ENCODE measurements around the gene COMMD6. TPM values are rescaled to one million over a fixed set of nuclear protein-coding genes. Genes with fewer than 3 reads are reported as not detected.

COMMD6 gene
- total RNA-seq, 1 experiment from 2014 or later = 104 TPM

DNA sequence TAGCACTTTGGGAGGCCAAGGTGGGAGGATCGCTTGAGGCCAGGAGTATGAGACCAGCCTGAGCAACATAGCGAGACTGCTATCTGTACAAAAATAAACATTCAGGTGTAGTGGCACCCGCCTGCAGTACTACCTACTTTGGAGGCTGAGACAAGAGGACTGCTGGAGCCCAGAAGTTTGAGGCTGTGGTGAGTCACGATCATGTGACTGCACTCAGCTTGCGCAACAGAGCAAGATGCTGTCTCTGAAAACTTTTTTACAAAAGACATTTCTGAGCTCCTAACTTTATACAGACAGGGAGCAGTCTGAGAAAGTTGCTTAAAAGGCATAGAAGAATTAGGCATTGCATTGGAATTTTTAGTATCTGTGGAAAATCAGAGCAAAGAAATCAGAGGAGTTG is 45.3 kb downstream of the COMMD6 start:
- H3K27ac Mint-ChIP-seq (ENCODE audit: unreplicated experiment) = no peak overlapping the region
- intact Hi-C loops (cut with micrococcal nuclease; ENCODE audit: unreplicated experiment) = no loop called here
- BruUV-seq (replicated peaks) = no TSS peak
- H3K4me1 ChIP-seq = no peaks in the 10 kb centered on the region
- no peaks in the 10 kb centered on the region for H3K9me3 ChIP-seq
- no peaks in the 10 kb centered on the region for H3K27me3 ChIP-seq (replicated peaks; ENCODE audit: control insufficient read depth, insufficient read depth, low read length)
- CTCF ChIA-PET = interaction anchor here (1.5 kb wide), 1 partner anchor 10 kb away, joined by 6 read pairs; the partner anchor contains the start of gene TBC1D4
- no peak for DNase-seq
- H3K4me3 ChIP-seq (ENCODE audit: low read depth, low read length) = no peak overlapping the region
- POLR2A ChIA-PET = no interaction called here
- TF ChIP-seq, protein P1, sequence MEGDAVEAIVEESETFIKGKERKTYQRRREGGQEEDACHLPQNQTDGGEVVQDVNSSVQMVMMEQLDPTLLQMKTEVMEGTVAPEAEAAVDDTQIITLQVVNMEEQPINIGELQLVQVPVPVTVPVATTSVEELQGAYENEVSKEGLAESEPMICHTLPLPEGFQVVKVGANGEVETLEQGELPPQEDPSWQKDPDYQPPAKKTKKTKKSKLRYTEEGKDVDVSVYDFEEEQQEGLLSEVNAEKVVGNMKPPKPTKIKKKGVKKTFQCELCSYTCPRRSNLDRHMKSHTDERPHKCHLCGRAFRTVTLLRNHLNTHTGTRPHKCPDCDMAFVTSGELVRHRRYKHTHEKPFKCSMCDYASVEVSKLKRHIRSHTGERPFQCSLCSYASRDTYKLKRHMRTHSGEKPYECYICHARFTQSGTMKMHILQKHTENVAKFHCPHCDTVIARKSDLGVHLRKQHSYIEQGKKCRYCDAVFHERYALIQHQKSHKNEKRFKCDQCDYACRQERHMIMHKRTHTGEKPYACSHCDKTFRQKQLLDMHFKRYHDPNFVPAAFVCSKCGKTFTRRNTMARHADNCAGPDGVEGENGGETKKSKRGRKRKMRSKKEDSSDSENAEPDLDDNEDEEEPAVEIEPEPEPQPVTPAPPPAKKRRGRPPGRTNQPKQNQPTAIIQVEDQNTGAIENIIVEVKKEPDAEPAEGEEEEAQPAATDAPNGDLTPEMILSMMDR (IDR thresholded peaks at IDR 0.05; ENCODE audit: insufficient read depth in 1 of 2, low read depth in 1 of 2, low read length in 1 of 2, severe bottlenecking in 1 of 2, unreplicated experiment in 1 of 2) = no peak
- H3K4me1 Mint-ChIP-seq (ENCODE audit: low read depth, unreplicated experiment) = no peaks in the 10 kb centered on the region
- no peaks in the 10 kb centered on the region for H3K9me3 Mint-ChIP-seq (ENCODE audit: unreplicated experiment)
- H3K36me3 ChIP-seq (ENCODE audit: control insufficient read depth, insufficient read depth, low read length) = no peaks in the 10 kb centered on the region
- H3K27me3 Mint-ChIP-seq (ENCODE audit: insufficient read depth, unreplicated experiment) = no peaks in the 10 kb centered on the region
- no peaks in the 10 kb centered on the region for H3K36me3 Mint-ChIP-seq (ENCODE audit: insufficient read depth, unreplicated experiment)
- no peak overlapping the region for H3K4me3 Mint-ChIP-seq (ENCODE audit: unreplicated experiment)

DNA sequence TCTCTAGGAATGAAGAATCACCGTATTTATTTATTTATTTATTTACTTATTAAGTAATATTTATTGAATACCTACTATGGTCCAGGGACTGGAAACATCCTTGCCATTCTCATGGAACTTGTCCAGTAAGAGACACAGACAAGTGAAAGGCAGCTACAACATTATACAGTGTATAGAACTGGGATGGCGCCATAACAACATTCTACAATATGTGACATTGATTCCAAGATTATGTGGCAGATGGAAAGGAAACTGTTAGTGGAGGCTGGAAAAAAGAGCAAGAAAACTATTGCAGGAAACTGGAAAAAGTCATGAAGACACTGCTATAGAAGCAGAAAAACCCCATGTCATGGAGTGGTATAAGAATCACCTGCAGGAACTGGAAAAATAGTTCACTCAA is 46.3 kb downstream of the COMMD6 start:
- Histone ChIP-seq H3K27me3 (replicated peaks; ENCODE audit: control insufficient read depth, insufficient read depth, low read length) (no peaks in the 10 kb centered on the region), H3K9me3 (no peaks in the 10 kb centered on the region), H3K4me1 (no peaks in the 10 kb centered on the region), H3K4me3 (ENCODE audit: low read depth, low read length) (no peak overlapping the region), H3K36me3 (ENCODE audit: control insufficient read depth, insufficient read depth, low read length) (no peaks in the 10 kb centered on the region)
- intact Hi-C loops (cut with micrococcal nuclease; ENCODE audit: unreplicated experiment) = no loop called here
- DNase-seq = no peak
- Mint-ChIP-seq H3K4me1 (ENCODE audit: low read depth, unreplicated experiment) (no peaks in the 10 kb centered on the region), H3K27me3 (ENCODE audit: insufficient read depth, unreplicated experiment) (no peaks in the 10 kb centered on the region), H3K27ac (ENCODE audit: unreplicated experiment) (no peak overlapping the region), H3K4me3 (ENCODE audit: unreplicated experiment) (no peak overlapping the region), H3K9me3 (ENCODE audit: unreplicated experiment) (no peaks in the 10 kb centered on the region), H3K36me3 (ENCODE audit: insufficient read depth, unreplicated experiment) (no peaks in the 10 kb centered on the region)
- ChIA-PET CTCF (interaction anchor here (1.5 kb wide), 1 partner anchor 9 kb away, joined by 6 read pairs; the partner anchor contains the start of gene TBC1D4), POLR2A (no interaction called here)
- TF ChIP-seq, protein P1 (IDR thresholded peaks at IDR 0.05; ENCODE audit: insufficient read depth in 1 of 2, low read depth in 1 of 2, low read length in 1 of 2, severe bottlenecking in 1 of 2, unreplicated experiment in 1 of 2) = no peak
- BruUV-seq (replicated peaks) = no TSS peak

DNA sequence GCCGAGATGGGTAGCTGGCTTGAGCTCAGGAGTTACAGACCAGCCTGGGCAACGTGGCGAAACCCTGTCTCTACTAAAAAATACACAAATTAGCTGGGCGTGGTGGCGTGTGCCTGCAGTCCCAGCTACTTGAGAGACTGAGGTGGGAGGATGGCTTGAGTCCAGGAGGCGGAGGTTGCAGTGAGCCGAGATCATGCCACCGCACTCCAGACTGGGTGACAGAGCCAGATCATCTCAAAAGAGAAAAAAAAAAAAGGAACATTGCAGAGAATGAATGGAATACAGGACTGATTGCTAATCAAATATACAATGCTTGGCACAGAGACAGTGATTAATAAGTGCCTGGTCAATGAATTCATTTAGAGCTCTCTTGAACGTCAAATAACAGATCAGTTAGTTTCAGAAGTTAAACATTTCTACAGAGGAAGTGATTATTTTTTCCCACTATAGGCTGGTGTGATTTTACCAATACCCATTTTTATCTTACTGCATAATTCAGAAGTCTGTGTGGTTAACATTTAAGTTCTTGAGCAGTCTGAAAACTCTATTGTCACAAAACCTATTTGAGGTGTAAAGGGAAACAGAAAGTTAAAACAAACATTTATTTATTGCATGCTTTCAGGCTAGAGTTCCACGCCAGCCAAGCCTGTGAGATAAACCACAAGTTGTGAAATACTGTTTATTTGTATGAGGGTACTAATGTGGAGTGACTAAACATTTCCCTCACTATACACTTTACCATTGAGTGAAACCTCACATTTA is 48.0 kb downstream of the COMMD6 start:
- CTCF ChIA-PET = no interaction called here
- Mint-ChIP-seq H3K27ac (ENCODE audit: unreplicated experiment) (no peak overlapping the region), H3K4me1 (ENCODE audit: low read depth, unreplicated experiment) (peaks cover 6% of the 10 kb centered on the region), H3K27me3 (ENCODE audit: insufficient read depth, unreplicated experiment) (no peaks in the 10 kb centered on the region), H3K9me3 (ENCODE audit: unreplicated experiment) (no peaks in the 10 kb centered on the region), H3K4me3 (ENCODE audit: unreplicated experiment) (no peak overlapping the region), H3K36me3 (ENCODE audit: insufficient read depth, unreplicated experiment) (no peaks in the 10 kb centered on the region)
- POLR2A ChIA-PET = no interaction called here
- H3K9me3 ChIP-seq = no peaks in the 10 kb centered on the region
- H3K36me3 ChIP-seq (ENCODE audit: control insufficient read depth, insufficient read depth, low read length) = no peaks in the 10 kb centered on the region
- DNase-seq = no peak
- TF ChIP-seq, protein P1 (IDR thresholded peaks at IDR 0.05; ENCODE audit: insufficient read depth in 1 of 2, low read depth in 1 of 2, low read length in 1 of 2, severe bottlenecking in 1 of 2, unreplicated experiment in 1 of 2) = no peak
- no TSS peak for BruUV-seq (replicated peaks)
- no peak overlapping the region for H3K4me3 ChIP-seq (ENCODE audit: low read depth, low read length)
- H3K4me1 ChIP-seq = peaks cover 7% of the 10 kb centered on the region; the same call in 1 of the 2 replicates
- intact Hi-C loops (cut with micrococcal nuclease; ENCODE audit: unreplicated experiment) = no loop called here
- H3K27me3 ChIP-seq (replicated peaks; ENCODE audit: control insufficient read depth, insufficient read depth, low read length) = no peaks in the 10 kb centered on the region

All from Caco-2 (cell line).